HG03095 (cell line): ENCODE measurements around the gene TVP23C.

Experiments used
- ATAC-seq: cut with Tn5 transposase; IDR thresholded peaks from one replicate; pipeline ENCODE4 v1.9.1; 2021; ENCODE audit warnings: moderate library complexity; ENCODE audit not compliant: unreplicated experiment

TVP23C gene

GRCh38 chr17:15498107-15498506 lies 65.2 kb downstream of the TVP23C start:
- ATAC-seq, result no peak

DNA sequence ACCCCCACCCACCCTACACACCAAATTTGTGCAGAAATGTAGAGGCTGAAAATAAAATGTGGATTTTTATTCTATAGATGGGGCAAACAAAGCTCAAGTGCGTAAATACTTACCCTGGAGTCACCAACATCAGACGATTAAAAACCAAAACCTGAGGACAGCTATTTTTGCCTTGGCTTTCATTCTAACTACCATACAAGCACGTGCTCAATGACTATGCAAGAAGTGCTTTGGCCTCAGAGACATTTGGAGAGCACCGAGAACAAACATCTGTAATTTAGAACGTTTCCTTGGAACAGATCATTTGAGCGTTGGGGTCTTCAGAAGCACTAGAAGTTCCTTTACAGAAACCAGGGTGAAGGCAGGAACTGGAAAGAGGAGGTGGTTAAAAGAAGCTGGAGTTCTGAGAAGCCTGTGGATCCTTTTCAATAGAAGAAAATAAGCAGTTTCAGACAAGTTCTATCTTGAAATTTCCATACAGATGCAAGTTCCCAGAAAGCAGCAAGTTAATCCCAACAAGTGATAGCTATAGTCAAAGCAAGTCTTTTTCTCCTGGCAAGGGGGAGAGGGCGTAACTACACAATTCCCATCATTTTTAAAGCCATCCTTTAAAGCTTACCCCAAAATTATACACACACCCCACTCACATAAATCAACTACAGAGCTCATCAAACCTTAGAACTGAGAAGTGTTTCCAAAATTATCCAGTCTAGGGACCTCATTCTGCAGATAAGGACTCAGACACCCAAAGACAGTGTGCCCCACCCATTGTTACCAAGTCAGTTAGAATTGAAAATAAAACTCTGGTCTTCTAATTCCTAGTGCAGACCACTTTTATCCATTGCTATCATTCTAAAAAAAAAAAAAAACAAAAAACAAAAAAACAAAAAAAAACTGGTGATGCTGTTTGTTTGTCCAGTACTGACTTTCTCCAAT lies 66.3 kb downstream of the TVP23C start:
- ATAC-seq, result no peak

DNA sequence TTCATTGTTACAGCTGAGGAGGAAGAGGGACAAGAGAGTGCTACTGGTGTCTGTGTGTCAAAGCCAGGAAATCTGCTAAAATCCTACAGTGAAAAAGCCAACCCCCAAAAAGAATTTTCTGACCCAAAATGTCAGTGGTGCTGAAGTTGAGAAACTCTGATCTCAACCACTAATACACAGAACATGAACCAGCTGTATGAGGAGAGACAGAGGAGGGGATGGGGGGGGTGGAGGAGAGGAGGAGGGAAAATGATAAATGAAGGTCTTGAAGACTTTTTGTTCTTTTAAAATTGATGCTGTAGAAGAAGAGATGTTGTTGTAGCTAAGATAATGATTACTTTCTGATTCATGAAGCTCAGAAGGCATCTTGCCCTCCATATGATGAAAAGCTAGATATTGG lies 68.5 kb downstream of the TVP23C start:
- no peak for ATAC-seq

GRCh38 chr17:15493693-15494035 lies 69.6 kb downstream of the TVP23C start:
- no peak for ATAC-seq

DNA sequence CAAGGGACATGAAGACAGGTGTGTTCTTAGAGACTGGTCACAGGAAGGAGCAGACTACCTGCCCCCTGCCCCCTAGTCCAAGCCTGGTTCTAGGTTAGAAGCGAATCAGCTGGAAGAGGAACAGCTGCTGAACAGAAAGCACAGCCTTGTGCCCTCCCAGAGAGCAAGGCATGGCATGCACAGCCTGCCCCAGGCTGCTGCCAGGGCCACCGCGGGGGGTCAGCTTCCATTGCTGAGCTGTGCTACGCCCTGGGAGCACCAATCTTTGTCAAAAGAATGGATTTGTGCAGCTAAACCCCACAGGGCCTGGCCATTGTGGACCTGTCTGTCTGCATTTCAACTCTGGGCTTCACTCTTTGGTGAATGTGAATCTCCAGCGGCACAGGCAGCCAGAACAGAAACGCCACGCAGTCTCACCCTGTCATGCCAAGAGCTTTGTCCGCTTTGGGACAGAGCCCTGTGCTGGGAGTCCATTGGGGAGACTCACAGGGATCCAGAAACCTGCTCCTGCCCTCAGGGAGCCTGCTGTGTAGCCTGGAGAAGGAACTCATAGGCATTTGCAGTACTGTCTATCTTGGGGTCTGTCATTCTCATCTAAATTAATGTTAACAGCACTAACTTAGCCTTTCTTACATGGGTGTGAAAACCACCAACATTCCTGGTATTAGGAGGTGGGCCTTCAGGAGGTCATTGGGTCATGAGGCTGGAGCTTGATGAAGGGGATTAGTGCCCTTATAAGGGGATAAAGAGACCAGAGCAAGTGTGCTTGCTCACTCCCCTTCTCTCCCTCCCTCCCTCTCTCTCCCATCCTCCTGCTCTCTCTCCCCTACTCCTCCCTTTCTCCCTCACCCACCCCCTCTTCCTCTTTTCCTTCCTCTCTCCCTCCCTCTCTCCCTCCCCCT lies 70.2 kb downstream of the TVP23C start:
- no peak for ATAC-seq

- no peak for ATAC-seq
Observed at GRCh38 chr17:15492186-15492585, 71.1 kb downstream of the TVP23C start.

- ATAC-seq, result no peak
Observed at GRCh38 chr17:15490634-15491261, 72.5 kb downstream of the TVP23C start.

DNA sequence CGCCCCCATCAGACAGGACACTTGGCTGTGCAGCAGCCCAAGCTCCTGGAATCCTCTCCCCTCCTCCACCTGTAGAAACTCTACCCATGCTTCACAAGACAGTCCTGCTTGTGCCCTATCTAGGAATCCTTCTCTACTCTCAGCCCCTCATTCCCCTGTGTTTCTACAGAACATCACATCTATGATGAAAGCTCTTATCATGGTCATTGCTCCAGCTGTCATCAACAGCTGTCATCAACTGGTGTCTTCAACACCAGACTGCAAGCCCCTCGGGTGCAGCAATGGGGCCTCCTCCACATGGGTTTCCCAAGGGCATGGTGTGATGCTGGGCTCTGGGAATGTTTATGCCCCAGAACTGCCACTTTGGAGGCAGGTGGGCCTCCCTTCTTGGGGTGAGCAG lies 74.7 kb downstream of the TVP23C start:
- no peak for ATAC-seq

DNA sequence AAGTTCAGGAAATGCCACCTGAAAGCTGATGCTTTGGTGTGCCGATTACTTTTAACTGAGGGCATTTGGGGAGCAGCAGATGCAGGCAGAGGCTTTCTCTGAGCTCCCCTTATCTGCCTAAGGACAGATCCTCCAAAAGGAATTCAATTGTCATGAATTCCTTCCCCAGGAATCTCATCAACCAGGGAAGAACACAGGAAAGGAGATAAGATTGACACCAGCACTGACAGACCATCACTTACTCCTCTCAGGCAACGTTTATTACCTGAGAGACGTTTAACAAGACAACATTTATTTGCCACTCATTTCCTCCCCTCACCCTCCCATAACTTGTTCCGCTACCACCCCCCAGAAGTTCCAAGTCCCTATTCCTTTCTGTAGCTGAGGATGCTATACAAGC lies 78.2 kb downstream of the TVP23C start:
- no peak for ATAC-seq

GRCh38 chr17:15483431-15483830 lies 79.9 kb downstream of the TVP23C start:
- no peak for ATAC-seq

DNA sequence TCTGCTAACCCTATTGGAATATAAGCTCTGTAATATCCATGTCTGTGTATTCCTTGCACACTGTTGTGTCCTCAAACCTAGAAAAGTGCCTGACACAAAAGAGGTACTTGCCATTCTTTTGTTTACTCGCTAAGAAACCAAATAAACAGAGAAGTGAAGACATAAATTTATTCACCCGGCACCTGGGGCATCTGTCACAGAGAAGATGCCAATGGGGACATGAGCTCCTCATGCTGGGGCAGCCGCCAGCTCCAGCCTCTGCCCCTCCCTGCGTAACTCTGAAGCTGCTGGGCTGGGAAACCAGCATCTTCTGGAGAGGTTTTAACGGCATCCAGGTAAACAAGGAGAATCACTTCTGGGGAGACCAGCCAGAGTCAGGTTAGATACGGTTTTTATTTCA lies 80.8 kb downstream of the TVP23C start:
- ATAC-seq, result no peak

DNA sequence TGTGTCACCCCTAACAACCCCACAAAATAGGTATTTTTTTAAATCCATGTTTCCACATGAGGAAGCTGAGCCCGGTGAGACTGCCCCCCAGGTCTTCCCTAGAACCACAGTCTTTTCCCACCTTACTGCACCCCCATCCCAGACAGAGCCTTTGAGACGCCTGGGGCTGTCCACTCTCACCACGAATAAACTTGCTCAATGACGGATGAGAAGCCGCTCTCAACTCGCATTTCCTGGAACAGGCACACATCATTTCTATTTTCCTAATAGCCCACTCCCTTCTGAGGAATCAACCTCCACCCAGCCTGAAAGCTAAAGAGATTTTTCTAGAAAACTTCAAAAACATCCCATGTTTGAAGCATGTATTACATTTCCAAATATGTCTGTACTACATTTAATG lies 81.8 kb downstream of the TVP23C start:
- ATAC-seq, result no peak

GRCh38 chr17:15480204-15480603 lies 83.1 kb downstream of the TVP23C start:
- no peak for ATAC-seq

- no peak for ATAC-seq
Observed at GRCh38 chr17:15479703-15480102, 83.6 kb downstream of the TVP23C start.

DNA sequence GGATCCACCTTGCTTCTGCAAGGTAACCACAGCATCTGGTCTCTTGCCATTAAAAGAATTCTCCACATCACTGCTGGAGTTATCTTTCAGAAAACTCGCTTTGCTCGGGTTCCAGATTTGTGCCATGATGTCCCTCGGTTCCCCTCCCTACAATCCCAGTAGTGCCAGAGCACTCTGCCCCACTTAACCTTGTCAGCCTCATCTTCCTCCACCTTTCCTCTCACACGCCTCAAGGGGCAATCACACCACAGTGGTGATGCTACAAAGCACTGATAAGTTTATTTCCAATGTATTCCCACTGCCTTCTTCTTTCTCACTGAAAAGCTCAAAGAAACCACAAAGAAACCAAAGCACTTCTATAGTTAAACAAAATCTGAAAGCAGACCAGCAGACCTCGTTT lies 84.4 kb downstream of the TVP23C start:
- no peak for ATAC-seq

- ATAC-seq, result no peak
Observed at GRCh38 chr17:15475631-15476354, 87.5 kb downstream of the TVP23C start.

- ATAC-seq, result no peak
Observed at GRCh38 chr17:15472891-15473290, 90.4 kb downstream of the TVP23C start.

GRCh38 chr17:15470536-15470935 lies 92.7 kb downstream of the TVP23C start:
- no peak for ATAC-seq

DNA sequence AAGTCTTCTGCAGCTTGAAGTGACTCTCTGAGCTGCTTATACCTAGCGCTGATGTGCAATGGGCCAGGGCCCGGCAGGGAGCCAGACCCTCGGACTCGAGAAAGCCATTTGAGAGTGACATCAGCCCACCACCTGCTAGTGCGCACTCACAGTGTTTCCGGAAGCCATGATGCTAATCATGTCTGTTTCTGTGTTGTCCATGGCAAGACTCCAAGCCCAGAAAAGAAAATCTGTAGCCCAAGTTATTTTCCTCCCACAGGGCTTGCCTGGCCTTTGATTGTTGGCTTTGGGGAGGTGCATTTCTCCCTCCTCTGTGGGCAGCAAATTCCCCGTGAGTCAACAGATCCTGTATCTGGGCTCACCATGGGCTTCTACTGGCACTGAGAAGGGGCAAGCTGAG lies 94.0 kb downstream of the TVP23C start:
- no peak for ATAC-seq

DNA sequence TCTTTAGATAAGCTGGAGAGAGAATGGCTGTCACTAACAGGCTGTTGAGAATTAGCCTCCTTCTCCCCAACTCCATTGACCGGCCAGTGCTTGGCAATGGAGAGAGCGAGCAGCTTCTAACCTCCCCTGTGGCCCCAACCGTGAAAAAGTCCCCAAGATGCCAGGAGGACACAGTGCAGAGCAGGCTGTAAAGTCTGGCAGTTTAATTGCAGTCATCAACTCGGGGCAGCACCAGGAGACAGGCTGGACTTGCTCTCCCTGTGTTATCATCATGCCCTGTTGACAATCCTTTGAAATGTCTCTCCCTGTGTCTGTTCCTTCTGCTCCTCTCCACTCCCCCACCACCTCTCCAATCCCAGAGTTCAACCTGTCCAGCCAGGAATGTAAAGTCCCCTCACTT lies 95.2 kb downstream of the TVP23C start:
- ATAC-seq, result no peak

DNA sequence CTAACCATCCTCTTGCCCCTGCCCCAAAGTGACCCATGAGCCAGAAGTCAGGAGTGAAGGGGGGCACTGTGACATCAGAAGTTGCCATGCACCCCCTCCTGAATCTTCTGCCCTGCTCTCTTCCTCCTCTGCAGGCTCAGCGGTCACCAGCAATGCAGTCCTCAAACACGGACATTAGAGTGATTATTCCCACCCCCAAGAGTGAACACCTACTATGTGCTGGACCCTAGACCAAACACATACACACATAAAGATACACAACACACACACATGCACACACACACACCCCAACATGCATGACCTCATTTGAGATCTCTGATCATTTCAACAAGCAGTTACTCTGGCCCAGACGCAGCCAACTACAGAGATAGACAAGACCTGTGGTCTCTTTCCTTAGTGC lies 95.7 kb downstream of the TVP23C start, which contains the start of gene CDRT4:
CDRT4 (minus strand) TSS at position 30 of the 400 bp plus-strand sequence. CDS start 27,383 bp downstream, outside the sequence.
- ATAC-seq, result no peak
